Retinal pigment epithelial cell (primary cell): ENCODE measurements around the gene TEF.
"Not testable (repeated sequence)": the region's sequence is repeated elsewhere in the genome, so short reads cannot be mapped to it uniquely, and the experiment has no call there.

Experiments used
- DNase-seq: peaks from one replicate; pipeline ENCODE4 v3.0.0-alpha.2; 2010; ENCODE audit warnings: low read depth
- H3K4me3 ChIP-seq: 2 replicates; pipeline ENCODE4 v1.5.1; 2011; ENCODE audit warnings: mild to moderate bottlenecking, low read length, control low read depth, moderate library complexity
- TF ChIP-seq, protein P1 (sequence below): conservative IDR thresholded peaks from 2 replicates; pipeline ENCODE4 v1.5.1; 2011; ENCODE audit warnings: low read depth, low read length, control low read depth, inconsistent platforms

The TEF gene

DNA sequence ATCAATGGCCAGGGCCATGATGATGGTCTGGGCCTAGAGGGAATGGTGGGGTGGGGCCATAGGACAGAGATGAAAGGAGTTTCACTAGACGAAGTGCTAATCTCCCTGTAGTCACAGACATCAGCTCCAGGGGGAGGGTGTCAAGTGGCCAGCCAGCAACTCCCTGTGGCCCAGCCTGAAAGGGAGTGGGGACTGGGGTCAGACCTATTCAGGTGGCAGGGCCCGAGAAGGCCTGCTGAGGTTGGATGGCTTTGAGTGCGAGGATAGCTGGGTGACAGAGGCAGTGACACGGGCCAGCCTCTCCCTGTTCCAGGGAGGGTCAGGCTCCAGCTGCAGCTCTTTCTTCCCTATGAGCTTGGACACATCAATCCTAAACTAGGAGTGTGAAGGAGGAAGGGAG lies 53.8 kb downstream of the TEF start:
- no peak overlapping the region for H3K4me3 ChIP-seq
- TF ChIP-seq, protein P1, sequence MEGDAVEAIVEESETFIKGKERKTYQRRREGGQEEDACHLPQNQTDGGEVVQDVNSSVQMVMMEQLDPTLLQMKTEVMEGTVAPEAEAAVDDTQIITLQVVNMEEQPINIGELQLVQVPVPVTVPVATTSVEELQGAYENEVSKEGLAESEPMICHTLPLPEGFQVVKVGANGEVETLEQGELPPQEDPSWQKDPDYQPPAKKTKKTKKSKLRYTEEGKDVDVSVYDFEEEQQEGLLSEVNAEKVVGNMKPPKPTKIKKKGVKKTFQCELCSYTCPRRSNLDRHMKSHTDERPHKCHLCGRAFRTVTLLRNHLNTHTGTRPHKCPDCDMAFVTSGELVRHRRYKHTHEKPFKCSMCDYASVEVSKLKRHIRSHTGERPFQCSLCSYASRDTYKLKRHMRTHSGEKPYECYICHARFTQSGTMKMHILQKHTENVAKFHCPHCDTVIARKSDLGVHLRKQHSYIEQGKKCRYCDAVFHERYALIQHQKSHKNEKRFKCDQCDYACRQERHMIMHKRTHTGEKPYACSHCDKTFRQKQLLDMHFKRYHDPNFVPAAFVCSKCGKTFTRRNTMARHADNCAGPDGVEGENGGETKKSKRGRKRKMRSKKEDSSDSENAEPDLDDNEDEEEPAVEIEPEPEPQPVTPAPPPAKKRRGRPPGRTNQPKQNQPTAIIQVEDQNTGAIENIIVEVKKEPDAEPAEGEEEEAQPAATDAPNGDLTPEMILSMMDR: no peak
- DNase-seq: no peak

DNA sequence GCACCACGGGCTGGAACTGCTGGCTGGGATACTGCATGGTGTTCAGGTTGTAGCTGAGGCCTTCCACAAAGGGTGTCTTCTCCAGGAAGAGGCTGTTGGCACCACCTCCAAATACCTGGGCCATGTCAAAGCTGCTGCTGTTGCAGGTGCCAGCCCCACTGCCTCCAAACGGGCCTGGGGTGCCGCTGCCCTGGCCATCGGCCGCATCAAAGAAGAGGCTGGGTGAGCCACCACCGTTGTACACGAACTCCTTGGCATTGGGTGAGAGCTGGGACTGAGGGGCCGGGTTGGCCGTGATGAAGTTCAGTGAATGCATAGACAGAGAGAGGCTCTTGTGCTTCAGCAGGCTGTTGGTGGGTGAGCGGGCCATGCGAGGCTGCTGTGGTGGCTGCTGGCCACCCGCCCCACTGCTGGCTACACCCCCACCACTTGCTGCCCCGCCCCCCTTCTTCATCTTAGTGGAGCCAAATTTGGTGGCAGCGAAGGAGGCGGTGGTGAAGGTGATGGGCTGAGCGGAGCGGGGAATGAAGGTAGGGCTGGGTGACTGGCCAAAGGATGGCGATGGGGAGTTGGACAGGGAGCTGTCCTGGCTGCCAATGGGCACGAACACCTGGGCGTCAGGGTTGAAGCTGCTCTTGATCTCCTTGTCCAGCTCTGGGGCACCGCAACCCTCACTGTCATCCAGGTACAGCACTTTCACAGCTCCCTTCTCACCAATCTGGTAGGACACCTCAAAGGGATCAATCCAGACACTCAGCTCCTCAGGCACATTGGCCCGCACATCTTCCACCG lies 54.8 kb downstream of the TEF start:
- DNase-seq: no peak
- H3K4me3 ChIP-seq: no peak overlapping the region
- TF ChIP-seq, protein P1: no peak

DNA sequence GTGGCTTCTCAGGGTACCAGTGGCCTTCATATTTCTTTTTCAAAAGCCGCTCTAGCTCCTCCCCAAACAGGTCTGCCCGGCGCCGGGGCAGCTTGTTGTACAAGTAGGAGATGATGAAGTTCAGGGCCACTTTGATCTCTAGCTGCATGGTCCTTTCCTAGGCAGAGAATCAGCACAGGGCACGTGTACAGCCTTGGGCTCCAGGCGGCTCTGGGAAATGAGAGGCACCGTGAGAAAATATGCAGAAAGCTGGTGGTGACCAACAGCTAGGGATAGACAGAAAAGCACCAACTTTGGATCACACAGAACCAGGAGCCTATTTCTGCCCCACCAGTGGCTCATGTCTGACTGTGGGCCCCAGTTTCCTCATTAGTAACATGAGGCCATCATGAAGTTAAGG lies 55.5 kb downstream of the TEF start:
- DNase-seq: no peak
- TF ChIP-seq, protein P1: no peak
- H3K4me3 ChIP-seq: no peak overlapping the region

DNA sequence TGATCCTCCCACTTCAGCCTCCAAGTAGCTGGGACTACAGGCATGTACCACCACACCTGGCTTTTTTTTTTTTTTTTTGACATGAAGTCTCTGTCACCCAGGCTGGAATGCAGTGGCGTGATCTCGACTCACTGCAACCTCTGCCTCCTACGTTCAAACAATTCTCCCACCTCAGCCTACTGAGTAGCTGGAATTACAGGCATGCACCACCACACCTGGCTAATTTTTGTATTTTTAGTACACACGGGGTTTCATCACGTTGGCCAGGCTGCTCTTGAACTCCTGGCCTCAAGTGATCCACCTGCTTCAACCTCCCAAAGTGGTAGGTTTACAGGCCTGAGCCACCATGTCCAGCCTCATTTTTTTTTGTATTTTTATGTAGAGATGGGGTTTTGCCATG lies 58.8 kb downstream of the TEF start:
- DNase-seq, H3K4me3 ChIP-seq: not testable (repeated sequence)

DNA sequence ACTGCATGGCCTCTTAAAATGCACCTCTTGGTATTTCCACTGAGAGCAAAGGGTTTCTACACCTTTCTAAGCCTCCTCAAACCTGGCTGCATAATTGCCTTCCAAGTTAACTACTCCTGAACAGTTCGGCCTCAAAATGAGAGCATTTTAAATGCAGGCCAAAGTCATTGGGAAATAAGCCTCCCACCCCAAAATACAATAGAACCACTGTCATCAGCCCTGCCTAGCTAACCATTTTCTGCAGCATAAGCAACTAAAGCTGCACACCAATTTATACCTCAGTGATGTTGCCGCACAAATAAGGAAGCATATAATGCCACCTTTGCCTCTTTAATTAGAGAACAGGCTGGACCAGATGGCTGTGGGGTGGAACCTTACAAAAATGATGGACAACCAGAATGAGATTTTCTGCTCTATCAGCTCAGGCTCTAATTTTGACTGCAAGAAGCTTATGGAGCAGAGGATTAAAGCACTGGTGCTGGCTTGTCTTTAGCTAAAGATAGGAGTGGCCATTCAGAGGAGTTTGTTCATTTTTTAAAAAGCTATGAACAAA lies 60.6 kb downstream of the TEF start:
- TF ChIP-seq, protein P1: no peak
- DNase-seq: no peak

DNA sequence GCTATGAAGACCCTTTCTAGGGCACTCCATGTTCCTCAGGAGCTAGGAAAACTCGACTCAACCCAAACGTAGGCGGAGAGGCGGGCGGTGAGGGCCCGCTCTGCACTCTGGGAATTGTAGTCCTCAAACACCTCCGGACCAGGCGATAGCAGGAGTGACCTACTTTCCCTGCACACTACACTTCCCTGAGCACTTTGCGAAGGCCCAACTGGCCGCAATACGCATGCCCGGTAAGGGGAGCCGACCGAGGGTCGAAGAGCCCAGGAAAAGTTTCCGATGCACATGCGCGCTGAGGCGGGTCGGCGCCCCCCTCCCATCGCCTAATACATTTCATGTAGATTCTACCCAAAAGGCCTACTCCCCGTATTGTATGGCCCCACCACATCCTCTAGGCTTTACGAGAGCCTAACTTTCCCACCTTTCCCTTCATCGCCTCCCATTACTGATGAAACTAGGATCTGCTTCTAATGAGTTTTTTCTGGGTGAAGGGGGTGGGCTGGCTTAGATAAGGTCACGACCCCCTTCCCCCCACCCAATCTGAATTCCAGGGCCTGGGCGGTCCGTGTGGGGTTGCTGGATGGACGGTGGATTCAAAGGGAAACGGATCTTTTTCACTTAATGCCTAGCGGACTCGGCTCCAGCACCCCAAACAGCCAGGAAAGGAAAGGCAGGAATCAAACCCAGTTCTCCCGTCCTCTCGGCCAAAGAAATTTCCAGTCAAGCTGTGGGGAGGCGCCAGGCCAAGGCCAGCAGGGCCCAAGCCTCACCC lies 62.8 kb downstream of the TEF start:
- H3K4me3 ChIP-seq: peak overlapping the region; percentile 99
- DNase-seq: peak; percentile 93
- TF ChIP-seq, protein P1: no peak

More for the DNA sequence above, 60.6 kb downstream of the TEF start:
- H3K4me3 ChIP-seq: no peak overlapping the region

DNA sequence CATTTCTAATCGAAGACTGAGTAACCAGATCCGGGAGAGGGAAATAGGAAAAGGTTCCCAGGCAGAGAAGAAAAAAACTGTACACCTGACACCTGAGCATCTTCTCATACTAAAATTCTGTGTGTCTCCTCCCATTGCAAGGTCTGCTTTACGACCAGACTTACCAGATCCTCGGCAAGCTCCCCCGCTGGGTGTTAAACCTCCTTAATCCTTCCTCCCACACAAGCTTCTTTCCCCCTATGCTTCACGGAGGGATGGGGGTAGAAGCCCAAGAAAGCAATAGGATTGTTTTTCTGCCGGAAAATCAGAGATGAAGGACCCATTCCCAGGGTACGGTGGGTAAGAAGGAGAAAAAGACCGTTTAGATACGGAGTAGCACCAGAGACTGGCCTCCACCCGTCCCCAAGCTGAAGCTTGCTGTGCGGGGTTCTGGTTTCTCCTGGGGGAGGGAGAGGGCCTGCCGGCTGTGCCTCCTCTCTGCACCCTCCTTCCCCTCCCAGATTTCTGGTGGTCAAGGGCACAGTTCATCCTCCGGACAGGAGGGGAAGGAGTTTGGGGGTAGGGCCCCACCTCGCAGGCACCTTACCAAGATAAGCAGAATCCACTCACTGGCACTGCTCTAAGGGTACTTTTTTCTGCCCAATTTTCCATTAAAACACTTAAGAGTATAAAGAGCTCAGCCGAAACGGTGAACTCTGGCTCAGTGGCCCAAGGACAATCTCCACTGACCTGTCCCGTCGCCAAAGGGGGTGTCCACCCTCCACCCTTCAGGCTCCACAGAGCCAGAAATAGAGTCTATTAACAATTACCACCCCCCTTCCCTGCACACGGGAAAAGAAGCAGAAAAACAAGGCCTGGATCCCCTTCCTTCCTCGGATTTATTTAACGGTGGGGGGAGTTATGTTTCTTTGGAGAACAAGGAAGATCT lies 63.7 kb downstream of the TEF start:
- H3K4me3 ChIP-seq: peak overlapping the region; percentile 99
- TF ChIP-seq, protein P1: no peak
- DNase-seq: no peak
